CD4-positive, CD25-positive, alpha-beta regulatory T cell (primary cell): ENCODE results near the gene FTCD. TPM values are rescaled to one million over a fixed set of nuclear protein-coding genes. Genes with fewer than 3 reads are reported as not detected.
"Not testable (repeated sequence)": the region's sequence is repeated elsewhere in the genome, so short reads cannot be mapped to it uniquely, and the experiment has no call there.

Experiments
- ATAC-seq, 2 donors: fragments of 150-1000 bp; cut with Tn5 transposase; one replicate each; pipeline ENCODE4 v1.10.0; 2021; ENCODE audit warnings: low read depth in 2 of 2, moderate number of reproducible peaks in 2 of 2, moderate library complexity in 1 of 2
- DNase-seq, 3 donors: peaks; one replicate each; pipeline versions ENCODE4 v3.0.0 to v3.0.0-alpha.2; 2012 to 2022; ENCODE audit warnings: mixed read lengths in 1 of 3
- H3K27ac ChIP-seq: one replicate; pipeline ENCODE4 v1.7.0; 2013; ENCODE audit warnings: mild to moderate bottlenecking, low read length; ENCODE audit not compliant: insufficient read depth, poor library complexity, severe bottlenecking
- H3K27me3 ChIP-seq: one replicate; pipeline ENCODE4 v1.7.0; 2013; ENCODE audit warnings: low read length; ENCODE audit not compliant: control insufficient read depth, insufficient read depth
- H3K36me3 ChIP-seq: one replicate; pipeline ENCODE4 v1.7.0; 2013; ENCODE audit warnings: mild to moderate bottlenecking, low read length, moderate library complexity; ENCODE audit not compliant: control insufficient read depth, insufficient read depth
- H3K4me1 ChIP-seq: 2 replicates; pipeline ENCODE4 v1.7.0; 2013; ENCODE audit warnings: mild to moderate bottlenecking, low read length; ENCODE audit not compliant: insufficient read depth, control insufficient read depth, poor library complexity, severe bottlenecking
- H3K4me3 ChIP-seq: one replicate; pipeline ENCODE4 v1.7.0; 2013; ENCODE audit warnings: low read depth, mild to moderate bottlenecking, low read length, moderate library complexity
- H3K9me3 ChIP-seq, 2 experiments: 1 replicate in 1 of 2; 2 replicates in 1 of 2; pipeline ENCODE4 v1.7.0; 2013; ENCODE audit warnings: low read length in 2 of 2, mild to moderate bottlenecking in 1 of 2, moderate library complexity in 1 of 2; ENCODE audit not compliant: control insufficient read depth in 2 of 2
- H3K27ac Mint-ChIP-seq, 3 donors: one replicate each; pipeline ENCODE4 v1.8.0; 2020 to 2022; ENCODE audit warnings: mild to moderate bottlenecking in 3 of 3, mixed read lengths in 3 of 3, moderate library complexity in 2 of 3
- H3K27me3 Mint-ChIP-seq: one replicate; pipeline ENCODE4 v1.8.0; 2022; ENCODE audit warnings: mild to moderate bottlenecking, mixed read lengths
- H3K36me3 Mint-ChIP-seq: one replicate; pipeline ENCODE4 v1.8.0; 2020; ENCODE audit warnings: mixed read lengths
- H3K4me1 Mint-ChIP-seq, 4 donors: one replicate each; pipeline ENCODE4 v1.8.0; 2020 to 2022; ENCODE audit warnings: mixed read lengths in 4 of 4, mild to moderate bottlenecking in 1 of 4
- H3K4me3 Mint-ChIP-seq, 4 donors: one replicate each; pipeline ENCODE4 v1.8.0; 2020 to 2022; ENCODE audit warnings: mild to moderate bottlenecking in 4 of 4, mixed read lengths in 4 of 4, moderate library complexity in 3 of 4
- H3K9me3 Mint-ChIP-seq, 7 donors: one replicate each; pipeline ENCODE4 v1.8.0; 2020 to 2022; ENCODE audit warnings: mixed read lengths in 7 of 7, mild to moderate bottlenecking in 3 of 7, moderate library complexity in 2 of 7
- polyA plus RNA-seq, 4 donors: library from polyadenylated mRNA; unstranded; fragments of 300-500 nt; fragmentation: Illumina TruSeq; gene quantifications; one replicate each; pipeline ENCODE4 v1.2.3, GENCODE V29; 2021
- total RNA-seq: library from RNA; stranded (reverse); gene quantifications from one replicate; pipeline ENCODE4 v1.2.3, GENCODE V29; 2022

The FTCD gene
- total and polyA plus RNA-seq, 5 donors from 2014 or later, result 0.38 TPM; not detected in 4

GRCh38 chr21:46145840-46146691 is 9.3 kb downstream of the FTCD start:
- H3K27ac ChIP-seq, result no peak overlapping the region
- Mint-ChIP-seq H3K27ac (peak overlapping the region in 1 of 3 donors; percentile 48), H3K27me3 (no peaks in the 10 kb centered on the region), H3K36me3 (no peaks in the 10 kb centered on the region), H3K4me1 (peaks cover 0 to 11% (median 6%) of the 10 kb centered on the region in 4 donors), H3K9me3 (no peaks in the 10 kb centered on the region), H3K4me3 (no peak overlapping the region)
- DNase-seq (no peak), ATAC-seq (no peak)
- H3K4me1 ChIP-seq, result peaks cover 7% of the 10 kb centered on the region
- H3K4me3 ChIP-seq, result no peak overlapping the region
- H3K9me3 ChIP-seq, result no peaks in the 10 kb centered on the region
- H3K36me3 ChIP-seq, result no peaks in the 10 kb centered on the region
- H3K27me3 ChIP-seq, result no peaks in the 10 kb centered on the region

GRCh38 chr21:46145159-46145839 is 10.1 kb downstream of the FTCD start:
- H3K4me1 ChIP-seq, result peaks cover 7% of the 10 kb centered on the region
- H3K9me3 ChIP-seq, result no peaks in the 10 kb centered on the region
- Mint-ChIP-seq H3K36me3 (no peaks in the 10 kb centered on the region), H3K4me1 (peaks cover 0 to 11% (median 6%) of the 10 kb centered on the region in 4 donors), H3K27ac (peak overlapping the region in 1 of 3 donors; percentile 49), H3K27me3 (no peaks in the 10 kb centered on the region), H3K9me3 (no peaks in the 10 kb centered on the region), H3K4me3 (peak overlapping the region in 2 of 4 donors; percentile 58 to 70)
- H3K36me3 ChIP-seq, result no peaks in the 10 kb centered on the region
- DNase-seq (no peak), ATAC-seq (no peak)
- no peak overlapping the region for H3K4me3 ChIP-seq
- no peaks in the 10 kb centered on the region for H3K27me3 ChIP-seq
- H3K27ac ChIP-seq, result no peak overlapping the region

GRCh38 chr21:46144464-46145070 is 10.8 kb downstream of the FTCD start:
- H3K36me3 Mint-ChIP-seq, result no peaks in the 10 kb centered on the region
- no peaks in the 10 kb centered on the region for H3K9me3 Mint-ChIP-seq
- peaks cover 7% of the 10 kb centered on the region for H3K4me1 ChIP-seq

GRCh38 chr21:46142582-46143473 is 12.6 kb downstream of the FTCD start:
- Mint-ChIP-seq H3K4me3 (no peak overlapping the region), H3K9me3 (no peaks in the 10 kb centered on the region)
- H3K9me3 ChIP-seq, result no peaks in the 10 kb centered on the region

More at GRCh38 chr21:46144464-46145070, 10.8 kb downstream of the FTCD start:
- Histone ChIP-seq H3K36me3 (no peaks in the 10 kb centered on the region), H3K9me3 (no peaks in the 10 kb centered on the region), H3K27me3 (no peaks in the 10 kb centered on the region), H3K27ac (peak overlapping the region; percentile 76), H3K4me3 (no peak overlapping the region)
- Mint-ChIP-seq H3K4me3 (peak overlapping the region in 1 of 4 donors; percentile 70), H3K4me1 (peaks cover 0 to 11% (median 6%) of the 10 kb centered on the region in 4 donors), H3K27ac (peak overlapping the region in 1 of 3 donors; percentile 49), H3K27me3 (no peaks in the 10 kb centered on the region)
- DNase-seq (peak in 1 of 3 donors; percentile 20), ATAC-seq (no peak)

GRCh38 chr21:46141767-46142581 is 13.4 kb downstream of the FTCD start:
- H3K4me1 Mint-ChIP-seq, result peaks cover 0 to 11% (median 4%) of the 10 kb centered on the region in 4 donors
- no peaks in the 10 kb centered on the region for H3K36me3 Mint-ChIP-seq
- Histone ChIP-seq H3K36me3 (no peaks in the 10 kb centered on the region), H3K9me3 (no peaks in the 10 kb centered on the region), H3K4me1 (peaks cover 7% of the 10 kb centered on the region), H3K27me3 (no peaks in the 10 kb centered on the region), H3K4me3 (no peak overlapping the region), H3K27ac (no peak overlapping the region)
- ATAC-seq (no peak), DNase-seq (no peak)
- no peaks in the 10 kb centered on the region for H3K27me3 Mint-ChIP-seq
- H3K4me3 Mint-ChIP-seq, result no peak overlapping the region
- H3K27ac Mint-ChIP-seq, result peak overlapping the region in 2 of 3 donors; percentile 44 to 47
- H3K9me3 Mint-ChIP-seq, result no peaks in the 10 kb centered on the region

More at GRCh38 chr21:46142582-46143473, 12.6 kb downstream of the FTCD start:
- H3K36me3 Mint-ChIP-seq, result no peaks in the 10 kb centered on the region
- ATAC-seq (no peak), DNase-seq (peak in 1 of 3 donors; percentile 29)
- no peaks in the 10 kb centered on the region for H3K27me3 Mint-ChIP-seq
- H3K4me1 Mint-ChIP-seq, result peaks cover 0 to 11% (median 4%) of the 10 kb centered on the region in 4 donors
- peak overlapping the region; percentile 76 for H3K27ac ChIP-seq
- H3K4me3 ChIP-seq, result peak overlapping the region; percentile 94
- no peaks in the 10 kb centered on the region for H3K36me3 ChIP-seq
- peaks cover 7% of the 10 kb centered on the region for H3K4me1 ChIP-seq
- peak overlapping the region in 1 of 3 donors; percentile 90 for H3K27ac Mint-ChIP-seq
- H3K27me3 ChIP-seq, result no peaks in the 10 kb centered on the region

- H3K9me3 ChIP-seq, H3K36me3 Mint-ChIP-seq, H3K4me1 ChIP-seq, H3K27ac ChIP-seq, DNase-seq, H3K27me3 Mint-ChIP-seq, H3K36me3 ChIP-seq, H3K27me3 ChIP-seq, H3K4me3 ChIP-seq, ATAC-seq, H3K4me3 Mint-ChIP-seq, H3K9me3 Mint-ChIP-seq, H3K27ac Mint-ChIP-seq: not testable (repeated sequence)
- peaks cover 0 to 11% (median 4%) of the 10 kb centered on the region in 4 donors for H3K4me1 Mint-ChIP-seq
Observed at GRCh38 chr21:46140352-46141003, 14.9 kb downstream of the FTCD start.
